ENCODE measurements around the gene HDGF.
A peak's percentile ranks its signal among the peaks of the same experiment; 100 is the strongest.

The HDGF gene

DNA sequence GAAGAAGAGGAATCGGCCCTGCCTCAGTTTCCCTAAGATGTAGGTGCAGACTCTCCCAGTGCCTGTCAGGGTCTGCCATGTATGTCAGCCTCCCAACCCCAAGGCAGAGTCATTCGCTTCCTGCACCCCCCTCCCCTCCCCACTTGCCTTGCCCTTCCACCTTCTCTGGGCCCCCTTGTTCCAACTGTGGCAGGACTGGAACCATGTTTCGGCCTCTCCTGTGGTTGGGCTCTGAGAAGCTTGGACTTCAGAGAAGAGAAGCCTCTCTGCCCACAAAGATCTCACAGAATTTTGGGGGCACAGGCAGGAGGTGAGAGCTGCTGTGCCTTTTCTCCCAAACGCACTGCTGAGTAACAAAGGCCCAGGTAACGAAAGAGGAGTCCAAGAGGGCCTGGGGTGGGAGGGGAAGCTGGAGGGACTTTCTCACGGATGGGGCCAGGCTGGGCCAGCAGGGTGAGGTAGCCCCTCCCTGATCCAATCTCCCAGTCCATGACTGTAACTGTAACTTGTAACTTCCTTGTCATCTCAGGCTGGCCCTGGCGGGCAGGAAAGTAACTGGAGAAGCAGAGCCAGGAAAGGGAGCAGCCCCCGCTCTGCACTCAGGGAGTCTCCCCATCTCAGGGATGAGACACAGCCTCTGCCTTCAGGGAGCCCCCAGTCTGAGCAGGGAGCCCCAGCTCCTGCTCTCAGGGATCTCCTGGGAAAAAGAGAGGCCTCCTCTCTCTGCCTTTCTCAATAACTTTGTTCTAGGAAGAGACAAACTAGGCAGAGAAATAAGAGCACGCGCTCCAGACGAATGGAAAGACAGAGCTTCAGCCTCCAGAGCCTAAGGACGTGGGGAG is 57.4 kb downstream of the HDGF start:
- no peak for DNase-seq

DNA sequence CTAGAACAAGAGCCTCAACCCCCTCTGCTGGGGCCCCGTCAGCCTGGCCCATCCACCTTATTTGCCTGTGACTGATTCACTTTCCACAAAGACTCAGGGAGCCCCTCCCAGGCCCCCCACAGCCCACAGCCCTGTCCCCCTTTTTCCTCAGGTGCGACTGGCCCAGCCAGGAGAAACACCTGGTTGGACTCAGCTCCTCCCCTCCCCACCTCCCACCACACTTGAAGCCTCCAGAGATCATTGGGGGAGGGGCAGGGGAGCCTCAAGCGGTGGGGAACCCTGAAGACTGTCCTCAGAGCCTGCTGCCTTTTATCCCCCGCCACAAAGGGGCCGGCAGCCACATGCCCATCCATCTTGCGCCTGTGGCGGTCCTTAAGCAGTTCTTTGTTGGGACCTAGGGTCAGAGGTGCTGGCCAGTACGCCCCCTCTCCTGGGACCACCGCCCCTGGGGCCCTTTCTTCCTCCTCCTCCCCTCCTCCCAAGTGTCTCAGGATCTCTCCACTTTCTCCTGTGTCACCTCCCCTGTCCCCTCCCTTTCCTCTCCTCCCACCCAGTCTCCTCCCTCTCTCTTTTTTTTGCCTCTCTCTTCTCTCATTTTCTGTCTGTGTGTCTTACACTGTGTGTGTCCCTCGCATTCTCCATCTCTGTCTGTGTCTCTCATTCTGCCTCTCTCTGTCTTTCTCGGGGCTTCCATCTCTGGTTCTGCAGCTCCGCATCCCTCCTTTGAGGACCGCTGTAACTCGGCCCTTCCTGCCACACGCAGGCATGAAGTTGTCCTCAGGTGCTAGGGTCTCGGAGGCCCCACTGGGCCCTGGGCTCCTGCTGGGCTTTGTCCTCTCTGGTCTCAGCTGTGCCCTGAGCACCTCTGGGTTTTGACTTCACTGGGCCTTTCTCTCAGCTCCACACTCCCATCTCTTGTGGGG is 58.3 kb downstream of the HDGF start:
- DNase-seq = peak; percentile 55

GRCh38 chr1:156692441-156692924 is 59.0 kb downstream of the HDGF start:
- DNase-seq = no peak
